HCT116 (cell line): ENCODE measurements around the gene CABS1. TPM values are rescaled to one million over a fixed set of nuclear protein-coding genes. Genes with fewer than 3 reads are reported as not detected.

Experiments used
- ATAC-seq: fragments of 200-7000 bp; cut with Tn5 transposase; 2 replicates; pipeline ENCODE4 v1.9.1; 2020; ENCODE audit warnings: mild to moderate bottlenecking, moderate library complexity
- BruUV-seq: library from RNA; stranded (reverse); fragments of 400-500 nt; replicated peaks from 2 replicates; lab custom pipeline; 2021; lab: Mats Ljungman, UMichigan
- CTCF ChIA-PET: fragments of 300-600 bp; sonication (Branson Sonifier 250); formaldehyde crosslinking; loops from one replicate; lab custom pipeline; 2021; ENCODE audit warnings: antibody characterized with exemption; lab: Charles Lee
- POLR2A ChIA-PET: fragments of 300-600, 350-600 bp; sonication (Branson Sonifier 250); formaldehyde crosslinking; loops from one replicate; lab custom pipeline; 2021; ENCODE audit warnings: antibody characterized with exemption; lab: Charles Lee
- RAD21 ChIA-PET, 2 experiments: fragments of 300-600 bp; sonication (Branson Sonifier 250); formaldehyde crosslinking; loops; one replicate each; lab custom pipeline; 2023; ENCODE audit warnings: low total read pairs in 2 of 2; ENCODE audit not compliant: uncharacterized antibody in 2 of 2, unreplicated experiment in 2 of 2, low non-redundant PET in 1 of 2; lab: Charles Lee
- DNase-seq: peaks from one replicate; pipeline ENCODE4 v3.0.0-alpha.2; 2010; ENCODE audit warnings: low read depth, low spot score
- H2AFZ ChIP-seq: fragments of 200-600 bp; shearing (Covaris generic), sonication (generic); 2 replicates; pipeline ENCODE4 v1.6.1; 2017; ENCODE audit warnings: low read depth, mixed run types, mixed read lengths, antibody characterized with exemption, low read length; ENCODE audit not compliant: poor library complexity, severe bottlenecking
- H3K27ac ChIP-seq: 2 replicates; pipeline ENCODE4 v1.5.1; 2012; ENCODE audit warnings: low read depth, low read length
- H3K27me3 ChIP-seq: fragments of 200-600 bp; sonication (generic); 2 replicates; pipeline ENCODE4 v1.6.1; 2016; ENCODE audit warnings: mixed run types, low read length, mixed read lengths; ENCODE audit not compliant: insufficient read depth
- H3K36me3 ChIP-seq, 2 experiments: fragments of 200-500 bp in 1 of 2; fragments of 200-600 bp in 1 of 2; sonication (Bioruptor generic) in 1 of 2; sonication (generic) in 1 of 2; 2 replicates each; pipeline versions ENCODE4 v1.5.1 to v1.6.1; 2014 to 2016; ENCODE audit warnings: low read length in 2 of 2, inconsistent platforms in 1 of 2, mixed read lengths in 1 of 2, mixed run types in 1 of 2; ENCODE audit not compliant: insufficient read depth in 2 of 2, control insufficient read depth in 1 of 2
- H3K4me1 ChIP-seq, 2 experiments: fragments of 200-600 bp in 1 of 2; sonication (generic) in 1 of 2; 2 replicates each; pipeline versions ENCODE4 v1.5.1 to v1.6.1; 2012 to 2017; ENCODE audit warnings: low read length in 2 of 2, inconsistent platforms in 1 of 2, mild to moderate bottlenecking in 1 of 2, mixed read lengths in 1 of 2, mixed run types in 1 of 2, moderate library complexity in 1 of 2; ENCODE audit not compliant: insufficient read depth in 2 of 2, control insufficient read depth in 1 of 2
- H3K4me2 ChIP-seq: fragments of 200-600 bp; sonication (generic); 2 replicates; pipeline ENCODE4 v1.6.1; 2017; ENCODE audit warnings: mixed run types, low read length, mixed read lengths
- H3K4me3 ChIP-seq, 2 experiments: fragments of 200-600 bp in 1 of 2; sonication (generic) in 1 of 2; replicated peaks in 1 of 2; 2 replicates each; pipeline ENCODE4 v1.5.1; 2011 to 2016; ENCODE audit warnings: low read length in 2 of 2, control low read depth in 1 of 2, low read depth in 1 of 2, mild to moderate bottlenecking in 1 of 2, mixed read lengths in 1 of 2, mixed run types in 1 of 2
- H3K79me2 ChIP-seq: fragments of 200-600 bp; sonication (generic); 2 replicates; pipeline ENCODE4 v1.6.1; 2017; ENCODE audit warnings: mild to moderate bottlenecking, mixed run types, low read length, moderate library complexity, mixed read lengths; ENCODE audit not compliant: insufficient read depth
- H3K9ac ChIP-seq: fragments of 200-600 bp; sonication (generic); 2 replicates; pipeline ENCODE4 v1.6.1; 2016; ENCODE audit warnings: low read length, mixed read lengths
- H3K9me2 ChIP-seq: fragments of 200-600 bp; sonication (generic), shearing (Covaris generic); 2 replicates; pipeline ENCODE4 v1.6.1; 2017; ENCODE audit warnings: mixed run types, mild to moderate bottlenecking, moderate library complexity; ENCODE audit not compliant: insufficient read depth
- H3K9me3 ChIP-seq, 2 experiments: fragments of 200-500 bp in 1 of 2; fragments of 200-600 bp in 1 of 2; sonication (Bioruptor generic) in 1 of 2; sonication (generic) in 1 of 2; 2 replicates each; pipeline ENCODE4 v1.6.1; 2014 to 2017; ENCODE audit warnings: low read length in 2 of 2, mixed read lengths in 2 of 2, inconsistent platforms in 1 of 2, low read depth in 1 of 2, mild to moderate bottlenecking in 1 of 2, mixed run types in 1 of 2, moderate library complexity in 1 of 2; ENCODE audit not compliant: control insufficient read depth in 1 of 2, insufficient read depth in 1 of 2
- H4K20me1 ChIP-seq: fragments of 200-600 bp; sonication (generic), shearing (Covaris generic); 2 replicates; pipeline ENCODE4 v1.6.1; 2017; ENCODE audit warnings: mixed run types, mild to moderate bottlenecking, moderate library complexity; ENCODE audit not compliant: insufficient read depth
- ELF1 ChIP-seq: IDR thresholded peaks from 2 replicates; pipeline ENCODE4 v1.6.1; 2012; ENCODE audit warnings: low read depth, borderline replicate concordance
- EZH2phosphoT487 ChIP-seq: fragments of 200-600 bp; IDR thresholded peaks from 2 replicates; pipeline ENCODE4 v1.6.1; 2018; ENCODE audit warnings: antibody characterized with exemption, borderline replicate concordance
- FOSL1 ChIP-seq: IDR thresholded peaks from 2 replicates; pipeline ENCODE4 v1.6.1; 2012; ENCODE audit warnings: low read depth
- MAX ChIP-seq: IDR thresholded peaks from 2 replicates; pipeline ENCODE4 v1.6.1; 2012
- TCF7L2 ChIP-seq: IDR thresholded peaks from 2 replicates; pipeline ENCODE4 v1.7.0; 2011; ENCODE audit warnings: borderline replicate concordance, inconsistent platforms; ENCODE audit not compliant: insufficient read depth, insufficient read length; ENCODE audit errors: extremely low read depth
- ZBTB33 ChIP-seq: IDR thresholded peaks from 2 replicates; pipeline ENCODE4 v1.6.1; 2011; ENCODE audit warnings: mild to moderate bottlenecking, low read length, moderate library complexity; ENCODE audit not compliant: insufficient replicate concordance; ENCODE audit errors: extremely low read depth
- ZFX ChIP-seq: fragments of 450-650 bp; IDR thresholded peaks from 2 replicates; pipeline ENCODE4 v1.6.1; 2017
- ZNF274 ChIP-seq: fragments of 200-500 bp; sonication (Bioruptor generic); IDR thresholded peaks from 2 replicates; pipeline ENCODE4 v1.6.1; 2014; ENCODE audit warnings: mild to moderate bottlenecking, low read depth, low read length, inconsistent platforms
- intact Hi-C: fragments of 100-400 bp; cut with micrococcal nuclease; formaldehyde crosslinking; loops from 2 replicates; pipeline ENCODE4 v1.10.0; 2022
- total RNA-seq: library from RNA; stranded (reverse); gene quantifications from one replicate; pipeline ENCODE4 v1.2.1, GENCODE V29; 2021; ENCODE audit not compliant: unreplicated experiment

CABS1 gene
- total RNA-seq, 1 experiment from 2014 or later = not detected

- no peak for ATAC-seq
- H3K27ac ChIP-seq = no peak overlapping the region
- POLR2A ChIA-PET = no interaction called here
These were observed 30.7 kb downstream of the CABS1 start for GRCh38 chr4:70365479-70365878.

More at GRCh38 chr4:70365479-70365878, 30.7 kb downstream of the CABS1 start:
- no peaks in the 10 kb centered on the region for H3K9me3 ChIP-seq
- intact Hi-C loops = no loop called here
- ChIA-PET RAD21 (no interaction called here), CTCF (no interaction called here)
- H3K4me3 ChIP-seq = no peak overlapping the region
- BruUV-seq = no TSS peak
- TF ChIP-seq ELF1 (no peak), EZH2phosphoT487 (no peak), MAX (no peak), ZBTB33 (no peak), FOSL1 (no peak), TCF7L2 (no peak), ZNF274 (no peak), ZFX (no peak)
- no peak overlapping the region for H3K9ac ChIP-seq
- H3K36me3 ChIP-seq = no peaks in the 10 kb centered on the region
- H4K20me1 ChIP-seq = no peaks in the 10 kb centered on the region
- no peak overlapping the region for H2AFZ ChIP-seq
- H3K4me1 ChIP-seq = no peaks in the 10 kb centered on the region
- no peak overlapping the region for H3K4me2 ChIP-seq
- H3K9me2 ChIP-seq = no peaks in the 10 kb centered on the region
- H3K79me2 ChIP-seq = no peaks in the 10 kb centered on the region
- no peak for DNase-seq
- H3K27me3 ChIP-seq = no peaks in the 10 kb centered on the region
